ENCODE data around the gene RNF157. TPM values are rescaled to one million over a fixed set of nuclear protein-coding genes. Genes with fewer than 3 reads are reported as not detected.

The RNF157 gene
- total and polyA plus RNA-seq, 2 of the 13 experiments (the other 11 are each of a cell fraction or from before 2014, with no cell fraction given) = 0.44 to 1.5 TPM

- no peak for TF ChIP-seq SIN3B (IDR thresholded peaks at IDR 0.05; ENCODE audit: low read length)
- TF ChIP-seq ZNF331 (CRISPR knock-in tag; IDR thresholded peaks at IDR 0.05) = peak; percentile 55; the same call in 1 of the 2 replicates
- TF ChIP-seq ZUFSP (CRISPR knock-in tag; IDR thresholded peaks at IDR 0.05; ENCODE audit: borderline replicate concordance) = no peak
- TF ChIP-seq ZNF383 (CRISPR knock-in tag; IDR thresholded peaks at IDR 0.05; ENCODE audit: borderline replicate concordance) = no peak
- no peak for TF ChIP-seq CENPX (CRISPR knock-in tag; IDR thresholded peaks at IDR 0.05)
- no peak for TF ChIP-seq ZNF629 (CRISPR knock-in tag; conservative IDR thresholded peaks at IDR 0.05)
- TF ChIP-seq GMEB1 (CRISPR knock-in tag; IDR thresholded peaks at IDR 0.05; ENCODE audit: borderline replicate concordance) = no peak
- TF ChIP-seq ZNF674 (CRISPR knock-in tag; IDR thresholded peaks at IDR 0.05; ENCODE audit: low read depth) = no peak
- peak; percentile 63 for TF ChIP-seq SAP130 (CRISPR knock-in tag; IDR thresholded peaks at IDR 0.05; ENCODE audit: low read depth)
- TF ChIP-seq, protein P1, sequence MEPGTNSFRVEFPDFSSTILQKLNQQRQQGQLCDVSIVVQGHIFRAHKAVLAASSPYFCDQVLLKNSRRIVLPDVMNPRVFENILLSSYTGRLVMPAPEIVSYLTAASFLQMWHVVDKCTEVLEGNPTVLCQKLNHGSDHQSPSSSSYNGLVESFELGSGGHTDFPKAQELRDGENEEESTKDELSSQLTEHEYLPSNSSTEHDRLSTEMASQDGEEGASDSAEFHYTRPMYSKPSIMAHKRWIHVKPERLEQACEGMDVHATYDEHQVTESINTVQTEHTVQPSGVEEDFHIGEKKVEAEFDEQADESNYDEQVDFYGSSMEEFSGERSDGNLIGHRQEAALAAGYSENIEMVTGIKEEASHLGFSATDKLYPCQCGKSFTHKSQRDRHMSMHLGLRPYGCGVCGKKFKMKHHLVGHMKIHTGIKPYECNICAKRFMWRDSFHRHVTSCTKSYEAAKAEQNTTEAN (CRISPR knock-in tag; conservative IDR thresholded peaks at IDR 0.05) = no peak
- TF ChIP-seq ZNF558 (CRISPR knock-in tag; IDR thresholded peaks at IDR 0.05; ENCODE audit: borderline replicate concordance) = no peak
- peak; percentile 71 for TF ChIP-seq ZNF263 (CRISPR knock-in tag; IDR thresholded peaks at IDR 0.05)
- TF ChIP-seq, protein P2, sequence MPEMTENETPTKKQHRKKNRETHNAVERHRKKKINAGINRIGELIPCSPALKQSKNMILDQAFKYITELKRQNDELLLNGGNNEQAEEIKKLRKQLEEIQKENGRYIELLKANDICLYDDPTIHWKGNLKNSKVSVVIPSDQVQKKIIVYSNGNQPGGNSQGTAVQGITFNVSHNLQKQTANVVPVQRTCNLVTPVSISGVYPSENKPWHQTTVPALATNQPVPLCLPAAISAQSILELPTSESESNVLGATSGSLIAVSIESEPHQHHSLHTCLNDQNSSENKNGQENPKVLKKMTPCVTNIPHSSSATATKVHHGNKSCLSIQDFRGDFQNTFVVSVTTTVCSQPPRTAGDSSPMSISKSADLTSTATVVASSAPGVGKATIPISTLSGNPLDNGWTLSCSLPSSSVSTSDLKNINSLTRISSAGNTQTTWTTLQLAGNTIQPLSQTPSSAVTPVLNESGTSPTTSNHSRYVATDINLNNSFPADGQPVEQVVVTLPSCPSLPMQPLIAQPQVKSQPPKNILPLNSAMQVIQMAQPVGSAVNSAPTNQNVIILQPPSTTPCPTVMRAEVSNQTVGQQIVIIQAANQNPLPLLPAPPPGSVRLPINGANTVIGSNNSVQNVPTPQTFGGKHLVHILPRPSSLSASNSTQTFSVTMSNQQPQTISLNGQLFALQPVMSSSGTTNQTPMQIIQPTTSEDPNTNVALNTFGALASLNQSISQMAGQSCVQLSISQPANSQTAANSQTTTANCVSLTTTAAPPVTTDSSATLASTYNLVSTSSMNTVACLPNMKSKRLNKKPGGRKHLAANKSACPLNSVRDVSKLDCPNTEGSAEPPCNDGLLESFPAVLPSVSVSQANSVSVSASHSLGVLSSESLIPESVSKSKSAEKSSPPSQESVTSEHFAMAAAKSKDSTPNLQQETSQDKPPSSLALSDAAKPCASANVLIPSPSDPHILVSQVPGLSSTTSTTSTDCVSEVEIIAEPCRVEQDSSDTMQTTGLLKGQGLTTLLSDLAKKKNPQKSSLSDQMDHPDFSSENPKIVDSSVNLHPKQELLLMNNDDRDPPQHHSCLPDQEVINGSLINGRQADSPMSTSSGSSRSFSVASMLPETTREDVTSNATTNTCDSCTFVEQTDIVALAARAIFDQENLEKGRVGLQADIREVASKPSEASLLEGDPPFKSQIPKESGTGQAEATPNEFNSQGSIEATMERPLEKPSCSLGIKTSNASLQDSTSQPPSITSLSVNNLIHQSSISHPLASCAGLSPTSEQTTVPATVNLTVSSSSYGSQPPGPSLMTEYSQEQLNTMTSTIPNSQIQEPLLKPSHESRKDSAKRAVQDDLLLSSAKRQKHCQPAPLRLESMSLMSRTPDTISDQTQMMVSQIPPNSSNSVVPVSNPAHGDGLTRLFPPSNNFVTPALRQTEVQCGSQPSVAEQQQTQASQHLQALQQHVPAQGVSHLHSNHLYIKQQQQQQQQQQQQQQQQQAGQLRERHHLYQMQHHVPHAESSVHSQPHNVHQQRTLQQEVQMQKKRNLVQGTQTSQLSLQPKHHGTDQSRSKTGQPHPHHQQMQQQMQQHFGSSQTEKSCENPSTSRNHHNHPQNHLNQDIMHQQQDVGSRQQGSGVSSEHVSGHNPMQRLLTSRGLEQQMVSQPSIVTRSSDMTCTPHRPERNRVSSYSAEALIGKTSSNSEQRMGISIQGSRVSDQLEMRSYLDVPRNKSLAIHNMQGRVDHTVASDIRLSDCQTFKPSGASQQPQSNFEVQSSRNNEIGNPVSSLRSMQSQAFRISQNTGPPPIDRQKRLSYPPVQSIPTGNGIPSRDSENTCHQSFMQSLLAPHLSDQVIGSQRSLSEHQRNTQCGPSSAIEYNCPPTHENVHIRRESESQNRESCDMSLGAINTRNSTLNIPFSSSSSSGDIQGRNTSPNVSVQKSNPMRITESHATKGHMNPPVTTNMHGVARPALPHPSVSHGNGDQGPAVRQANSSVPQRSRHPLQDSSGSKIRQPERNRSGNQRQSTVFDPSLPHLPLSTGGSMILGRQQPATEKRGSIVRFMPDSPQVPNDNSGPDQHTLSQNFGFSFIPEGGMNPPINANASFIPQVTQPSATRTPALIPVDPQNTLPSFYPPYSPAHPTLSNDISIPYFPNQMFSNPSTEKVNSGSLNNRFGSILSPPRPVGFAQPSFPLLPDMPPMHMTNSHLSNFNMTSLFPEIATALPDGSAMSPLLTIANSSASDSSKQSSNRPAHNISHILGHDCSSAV (CRISPR knock-in tag; IDR thresholded peaks at IDR 0.05; ENCODE audit: borderline replicate concordance) = no peak
- TF ChIP-seq BRCA1 (CRISPR knock-in tag; IDR thresholded peaks at IDR 0.05) = no peak
- no peak for TF ChIP-seq BORCS8-MEF2B (CRISPR knock-in tag; IDR thresholded peaks at IDR 0.05)
Measured at GRCh38 chr17:76246080-76247066, 6.1 kb upstream of the RNF157 start (continued).
